HepG2 (cell line): Measurements from ENCODE around the gene BCAS3. TPM values are rescaled to one million over a fixed set of nuclear protein-coding genes. Genes with fewer than 3 reads are reported as not detected.

ENCODE experiments used
- ATAC-seq: fragments of 200-7000 bp; cut with Tn5 transposase; 3 replicates; pipeline ENCODE4 v1.9.1; 2020; ENCODE audit warnings: mild to moderate bottlenecking, moderate library complexity
- BruUV-seq: library from RNA; stranded (reverse); fragments of 400-500 nt; replicated peaks from 2 replicates; lab custom pipeline; 2021; lab: Mats Ljungman, UMichigan
- CTCF ChIA-PET: fragments of 300-600 bp; formaldehyde crosslinking; extraction: SDS; loops from one replicate; lab custom pipeline; 2021; ENCODE audit warnings: low total read pairs, inconsistent platforms, low intra/inter-chr PET ratio; lab: Yijun Ruan, JAX
- POLR2A ChIA-PET: fragments of 350-600 bp; sonication (Branson Sonifier 250); formaldehyde crosslinking; loops from one replicate; lab custom pipeline; 2020; ENCODE audit warnings: antibody characterized with exemption, inconsistent platforms; lab: Yijun Ruan, JAX
- DNase-seq: peaks from one replicate; pipeline ENCODE4 v3.0.0-alpha.2; 2015; ENCODE audit warnings: low spot score
- FAIRE-seq: peaks from 3 replicates; lab custom pipeline; 2011; peaks lifted over from hg19 to GRCh38; lab: Jason Lieb, UNC
- H2AFZ ChIP-seq: one replicate; pipeline ENCODE4 v1.6.1; 2011; ENCODE audit warnings: low read length, inconsistent platforms
- H3K27ac ChIP-seq: fragments of 300-600 bp; 3 replicates; pipeline ENCODE4 v1.8.0; 2011; ENCODE audit warnings: mixed run types, mild to moderate bottlenecking, mixed read lengths, low read length, inconsistent platforms; ENCODE audit not compliant: insufficient read depth; ENCODE audit errors: extremely low read length
- H3K27me3 ChIP-seq, 2 experiments: fragments of 200-600 bp in 1 of 2; 2 replicates in 1 of 2; 3 replicates in 1 of 2; pipeline versions ENCODE4 v1.6.0 to v1.8.0; 2011; ENCODE audit warnings: low read length in 2 of 2, mild to moderate bottlenecking in 2 of 2, moderate library complexity in 2 of 2, inconsistent platforms in 1 of 2; ENCODE audit not compliant: insufficient read depth in 2 of 2, control insufficient read depth in 1 of 2
- H3K36me3 ChIP-seq, 2 experiments: fragments of 200-600 bp in 1 of 2; replicated peaks in 1 of 2; 2 replicates in 1 of 2; 3 replicates in 1 of 2; pipeline versions ENCODE4 v1.5.1 to v1.8.0; 2011; ENCODE audit warnings: low read length in 2 of 2, inconsistent platforms in 1 of 2; ENCODE audit not compliant: insufficient read depth in 2 of 2, control insufficient read depth in 1 of 2
- H3K4me1 ChIP-seq: 2 replicates; pipeline ENCODE4 v1.5.1; 2012; ENCODE audit warnings: low read length, inconsistent platforms; ENCODE audit not compliant: insufficient read depth
- H3K4me2 ChIP-seq: 2 replicates; pipeline ENCODE4 v1.6.0; 2011; ENCODE audit warnings: low read depth, low read length, inconsistent platforms
- H3K4me3 ChIP-seq, 3 experiments: fragments of 200-600 bp in 1 of 3; sonication (generic), shearing (Covaris generic) in 1 of 3; replicated peaks in 1 of 3; 2 replicates each; pipeline ENCODE4 v1.5.1; 2011 to 2016; ENCODE audit warnings: low read length in 3 of 3, inconsistent platforms in 2 of 3, low read depth in 2 of 3, mild to moderate bottlenecking in 2 of 3, control low read depth in 1 of 3, mixed read lengths in 1 of 3; ENCODE audit not compliant: insufficient read depth in 1 of 3
- H3K79me2 ChIP-seq: one replicate; pipeline ENCODE4 v1.6.1; 2011; ENCODE audit warnings: low read length, inconsistent platforms; ENCODE audit not compliant: insufficient read depth
- H3K9ac ChIP-seq: 2 replicates; pipeline ENCODE4 v1.6.0; 2011; ENCODE audit warnings: mild to moderate bottlenecking, low read depth, low read length, inconsistent platforms; ENCODE audit not compliant: insufficient read depth
- H3K9me3 ChIP-seq: 2 replicates; pipeline ENCODE4 v1.5.1; 2012; ENCODE audit warnings: mild to moderate bottlenecking, low read length
- H4K20me1 ChIP-seq: 2 replicates; pipeline ENCODE4 v1.6.0; 2011; ENCODE audit warnings: inconsistent platforms, mild to moderate bottlenecking, low read length, moderate library complexity; ENCODE audit not compliant: insufficient read depth
- PAX8 ChIP-seq: sonication (generic); formaldehyde crosslinking; IDR thresholded peaks from 2 replicates; pipeline ENCODE4 v1.8.0; 2022; ENCODE audit warnings: mild to moderate bottlenecking, missing genetic modification reagents, borderline replicate concordance
- SALL2 ChIP-seq: sonication (generic); formaldehyde crosslinking; IDR thresholded peaks from 2 replicates; pipeline ENCODE4 v1.8.1; 2023; ENCODE audit warnings: mild to moderate bottlenecking, missing genetic modification reagents, inconsistent platforms
- SRSF9 ChIP-seq: fragments of 200-400 bp; formaldehyde crosslinking; IDR thresholded peaks from 2 replicates; pipeline ENCODE4 v1.6.1; 2018; ENCODE audit warnings: borderline replicate concordance, mild to moderate bottlenecking, low read depth, low read length; ENCODE audit not compliant: insufficient read depth, poor library complexity, severe bottlenecking
- TSC22D2 ChIP-seq: sonication (generic); formaldehyde crosslinking; IDR thresholded peaks from 2 replicates; pipeline ENCODE4 v1.5.1; 2020; ENCODE audit warnings: missing genetic modification reagents, mild to moderate bottlenecking, borderline replicate concordance
- ZBTB44 ChIP-seq: sonication (generic); formaldehyde crosslinking; IDR thresholded peaks from 2 replicates; pipeline ENCODE4 v1.4.0; 2020; ENCODE audit warnings: missing genetic modification reagents
- ZFP1 ChIP-seq: IDR thresholded peaks from 2 replicates; pipeline ENCODE4 v1.6.1; 2016
- ZFYVE20 ChIP-seq: sonication (generic); formaldehyde crosslinking; IDR thresholded peaks from 2 replicates; pipeline ENCODE4 v1.8.0; 2023; ENCODE audit warnings: low read depth, mild to moderate bottlenecking, moderate library complexity, missing genetic modification reagents, borderline replicate concordance
- ZNF121 ChIP-seq: sonication (generic); formaldehyde crosslinking; IDR thresholded peaks from 2 replicates; pipeline ENCODE4 v1.5.0; 2020; ENCODE audit warnings: mild to moderate bottlenecking, missing genetic modification reagents
- WGBS: methylation state at CpG from one replicate; pipeline ENCODE4 v1.1.6; 2017; ENCODE audit warnings: low lambda C conversion rate; 5-methylcytosine and 5-hydroxymethylcytosine counted together
- in situ Hi-C: cut with HindIII; loops from 2 replicates; pipeline ENCODE4 v1.10.0; 2017; ENCODE audit warnings: low pct_unique_long_range_greater_than_20kb; ENCODE audit not compliant: extremely low pct_ligation_motif_present
- intact Hi-C: fragments of 100-400 bp; cut with micrococcal nuclease; formaldehyde crosslinking; loops from one replicate; pipeline ENCODE4 v1.10.0; 2022; ENCODE audit not compliant: unreplicated experiment
- polyA plus RNA-seq, 8 experiments: library from polyadenylated mRNA; depleted of rRNA in 3 of 8; stranded (reverse) in 7 of 8; unstranded in 1 of 8; fragments of >200 nt; fragmentation: Illumina TruSeq in 4 of 8; extraction: Trizol in 4 of 8; gene quantifications; 2 replicates each; pipeline versions ENCODE4 v1.2.1 to v1.2.3, GENCODE V29; 2011 to 2016; ENCODE audit warnings: low read depth in 4 of 8, missing spikeins in 1 of 8, mixed read lengths in 1 of 8; ENCODE audit not compliant: insufficient read depth in 1 of 8
- total RNA-seq, 5 experiments: library from RNA; depleted of rRNA; stranded (reverse); fragments of >200 nt; fragmentation: Illumina TruSeq; extraction: Trizol; gene quantifications; 2 replicates each; pipeline ENCODE4 v1.2.3, GENCODE V29; 2016; ENCODE audit warnings: low read depth in 1 of 5

BCAS3 gene
- total and polyA plus RNA-seq, 2 of the 13 experiments (the other 11 are each of a cell fraction or from before 2014, with no cell fraction given): 10.7 to 11.2 TPM

- H3K9me3 ChIP-seq: no peaks in the 10 kb centered on the region
- no peak for FAIRE-seq
- TF ChIP-seq SALL2 (CRISPR knock-in tag) (no peak), SRSF9 (no peak), TSC22D2 (CRISPR knock-in tag) (no peak), PAX8 (CRISPR knock-in tag) (no peak), ZNF121 (CRISPR knock-in tag) (peak; percentile 89), ZBTB44 (CRISPR knock-in tag) (no peak), ZFYVE20 (CRISPR knock-in tag) (no peak), ZFP1 (CRISPR knock-in tag) (no peak)
- TF ChIP-seq, all 625 proteins: peak for 1
- no peaks in the 10 kb centered on the region for H3K27me3 ChIP-seq
- no peak overlapping the region for H2AFZ ChIP-seq
- H3K27ac ChIP-seq: no peak overlapping the region
- H3K36me3 ChIP-seq: no peaks in the 10 kb centered on the region
- H3K9ac ChIP-seq: no peak overlapping the region
- DNase-seq (no peak), ATAC-seq (no peak)
- H3K79me2 ChIP-seq: no peaks in the 10 kb centered on the region
- WGBS: 88% methylated on average over 4 of the region's 4 CpGs
- no peak overlapping the region for H3K4me3 ChIP-seq
- in situ Hi-C loops: no loop called here
- H3K4me1 ChIP-seq: peaks cover 31% of the 10 kb centered on the region
- no peak overlapping the region for H3K4me2 ChIP-seq
- ChIA-PET POLR2A (interaction anchor here (1.4 kb wide), 1 partner anchor 90 kb away, joined by 3 read pairs; the partner anchor contains the start of gene BCAS3), CTCF (no interaction called here)
- H4K20me1 ChIP-seq: no peaks in the 10 kb centered on the region
- no TSS peak for BruUV-seq
- intact Hi-C loops: no loop called here
Observed at GRCh38 chr17:60767744-60768308, 90.2 kb downstream of the BCAS3 start.
